Endothelial cell of umbilical vein (primary cell): ENCODE data around the gene SULT1C2. TPM values are rescaled to one million over a fixed set of nuclear protein-coding genes. Genes with fewer than 3 reads are reported as not detected.

Experiments used
- BruUV-seq: library from RNA; stranded (reverse); fragments of 400-500 nt; replicated peaks from 2 replicates; lab custom pipeline; 2021; lab: Mats Ljungman, UMichigan
- CTCF ChIA-PET: fragments of 300-600, 350-600 bp; sonication (Branson Sonifier 250); formaldehyde crosslinking; loops from one replicate; lab custom pipeline; 2021; ENCODE audit warnings: antibody characterized with exemption, inconsistent platforms; lab: Charles Lee
- POLR2A ChIA-PET: fragments of 300-600, 350-600 bp; sonication (Branson Sonifier 250); formaldehyde crosslinking; loops from one replicate; lab custom pipeline; 2021; ENCODE audit warnings: antibody characterized with exemption, inconsistent platforms; lab: Charles Lee
- DNase-seq: peaks from one replicate; pipeline ENCODE4 v3.0.0-alpha.2; 2011; ENCODE audit warnings: low read depth, low spot score
- FAIRE-seq: peaks from 2 replicates; lab custom pipeline; 2011; peaks lifted over from hg19 to GRCh38; lab: Jason Lieb, UNC
- H2AFZ ChIP-seq: 2 replicates; pipeline ENCODE4 v1.6.0; 2012; ENCODE audit warnings: low read depth, low read length, control low read depth, inconsistent platforms
- H3K27ac ChIP-seq: 2 replicates; pipeline ENCODE4 v1.5.1; 2011; ENCODE audit warnings: low read depth, mild to moderate bottlenecking, control low read depth, low read length, moderate library complexity; ENCODE audit not compliant: insufficient read depth
- H3K27me3 ChIP-seq, 2 experiments: 2 replicates each; pipeline versions ENCODE4 v1.6.0 to v1.6.1; 2011; ENCODE audit warnings: low read length in 2 of 2, mixed read lengths in 1 of 2; ENCODE audit not compliant: control insufficient read depth in 2 of 2, insufficient read depth in 2 of 2
- H3K36me3 ChIP-seq, 2 experiments: 2 replicates in 1 of 2; 3 replicates in 1 of 2; pipeline ENCODE4 v1.5.1; 2011; ENCODE audit warnings: low read length in 2 of 2, mild to moderate bottlenecking in 1 of 2, moderate library complexity in 1 of 2; ENCODE audit not compliant: control insufficient read depth in 2 of 2, insufficient read depth in 2 of 2; ENCODE audit errors: extremely low read depth in 1 of 2
- H3K4me1 ChIP-seq: 3 replicates; pipeline ENCODE4 v1.5.1; 2011; ENCODE audit warnings: mild to moderate bottlenecking, low read length; ENCODE audit not compliant: control insufficient read depth, insufficient read depth; ENCODE audit errors: extremely low read depth
- H3K4me2 ChIP-seq: 2 replicates; pipeline ENCODE4 v1.6.1; 2011; ENCODE audit warnings: low read length, control low read depth, mixed read lengths; ENCODE audit not compliant: insufficient read depth
- H3K4me3 ChIP-seq, 3 experiments: fragments of 200-600 bp in 1 of 3; sonication (generic), shearing (Covaris generic) in 1 of 3; replicated peaks in 1 of 3; 2 replicates each; pipeline ENCODE4 v1.5.1; 2011 to 2016; ENCODE audit warnings: control low read depth in 3 of 3, low read length in 3 of 3, mild to moderate bottlenecking in 2 of 3, inconsistent platforms in 1 of 3, low read depth in 1 of 3, moderate library complexity in 1 of 3; ENCODE audit not compliant: insufficient read depth in 1 of 3
- H3K79me2 ChIP-seq: 2 replicates; pipeline ENCODE4 v1.6.0; 2012; ENCODE audit warnings: low read length, inconsistent platforms; ENCODE audit not compliant: control insufficient read depth, insufficient read depth
- H3K9ac ChIP-seq: replicated peaks from 2 replicates; pipeline ENCODE3; 2011; ENCODE audit warnings: low read length, control low read depth; ENCODE audit not compliant: insufficient read depth; ENCODE audit errors: extremely low read depth
- H3K9me1 ChIP-seq: replicated peaks from 3 replicates; pipeline ENCODE4 v1.6.0; 2011; ENCODE audit warnings: mild to moderate bottlenecking, low read length; ENCODE audit not compliant: control insufficient read depth, insufficient read depth; ENCODE audit errors: extremely low read depth
- H3K9me3 ChIP-seq: replicated peaks from 2 replicates; pipeline ENCODE4 v1.5.1; 2012; ENCODE audit warnings: low read length, inconsistent platforms; ENCODE audit not compliant: control insufficient read depth, insufficient read depth
- H4K20me1 ChIP-seq: replicated peaks from 2 replicates; pipeline ENCODE3; 2011; ENCODE audit warnings: mild to moderate bottlenecking, low read length; ENCODE audit not compliant: control insufficient read depth, insufficient read depth; ENCODE audit errors: extremely low read depth
- CTCF ChIP-seq, 2 donors: IDR thresholded peaks; 1 replicate in 1 of 2; 2 replicates in 1 of 2; pipeline ENCODE4 v1.5.1; 2011; ENCODE audit warnings: low read length in 2 of 2, mild to moderate bottlenecking in 2 of 2, moderate library complexity in 2 of 2, control low read depth in 1 of 2, inconsistent platforms in 1 of 2, low read depth in 1 of 2; ENCODE audit not compliant: insufficient read depth in 1 of 2; ENCODE audit errors: extremely low read depth in 1 of 2
- EZH2 ChIP-seq: IDR thresholded peaks from 2 replicates; pipeline ENCODE4 v1.6.1; 2012; ENCODE audit warnings: borderline replicate concordance, low read depth, mild to moderate bottlenecking, moderate library complexity, low read length, inconsistent platforms; ENCODE audit not compliant: severe bottlenecking
- FOS ChIP-seq: IDR thresholded peaks from 2 replicates; pipeline ENCODE4 v1.6.1; 2011; ENCODE audit warnings: mild to moderate bottlenecking, low read length, moderate library complexity, borderline replicate concordance; ENCODE audit not compliant: insufficient read depth
- GATA2 ChIP-seq: IDR thresholded peaks from 2 replicates; pipeline ENCODE4 v1.7.0; 2011; ENCODE audit warnings: low read depth, mild to moderate bottlenecking, moderate library complexity, mixed read lengths, low read length; ENCODE audit not compliant: insufficient read length, insufficient read depth
- JUN ChIP-seq: IDR thresholded peaks from 2 replicates; pipeline ENCODE4 v1.6.1; 2011; ENCODE audit warnings: borderline replicate concordance, low read depth; ENCODE audit not compliant: insufficient read length, insufficient read depth
- MYC ChIP-seq: IDR thresholded peaks from one replicate; pipeline ENCODE4 v1.6.1; 2011; ENCODE audit warnings: mild to moderate bottlenecking, low read depth, low read length
- POLR2A ChIP-seq: IDR thresholded peaks from 2 replicates; pipeline ENCODE4 v1.6.1; 2012; ENCODE audit warnings: low read depth, mild to moderate bottlenecking, control low read depth, low read length
- POLR2AphosphoS5 ChIP-seq: IDR thresholded peaks from 2 replicates; pipeline ENCODE4 v1.6.1; 2012; ENCODE audit warnings: low read depth, mild to moderate bottlenecking, control low read depth, low read length, moderate library complexity; ENCODE audit not compliant: insufficient read depth
- dilution Hi-C: fragments of 300-500 bp; cut with MboI; formaldehyde crosslinking; loops from one replicate; pipeline ENCODE4 v1.15.0; 2019; ENCODE audit warnings: low sequenced_read_pairs; ENCODE audit not compliant: extremely low pct_ligation_motif_present
- intact Hi-C: fragments of 100-400 bp; cut with micrococcal nuclease; formaldehyde crosslinking; loops from one replicate; pipeline ENCODE4 v1.10.0; 2022
- polyA plus RNA-seq, 4 experiments: library from polyadenylated mRNA; depleted of rRNA in 3 of 4; stranded (reverse) in 3 of 4; unstranded in 1 of 4; fragments of >200 nt; gene quantifications; 2 replicates each; pipeline versions ENCODE4 v1.2.1 to v1.2.3, GENCODE V29; 2011 to 2012; ENCODE audit warnings: missing spikeins in 1 of 4
- total RNA-seq: library from RNA; stranded (reverse); gene quantifications from 2 replicates; pipeline ENCODE4 v1.2.3, GENCODE V29; 2021
- TF ChIP-seq, protein P1 (sequence below): IDR thresholded peaks from 2 replicates; pipeline ENCODE4 v1.6.1; 2011; ENCODE audit not compliant: insufficient read depth, insufficient read length

The SULT1C2 gene
- total and polyA plus RNA-seq, 2 donors (not counting 3 experiments of a cell fraction or from before 2014, with no cell fraction given): not detected

DNA sequence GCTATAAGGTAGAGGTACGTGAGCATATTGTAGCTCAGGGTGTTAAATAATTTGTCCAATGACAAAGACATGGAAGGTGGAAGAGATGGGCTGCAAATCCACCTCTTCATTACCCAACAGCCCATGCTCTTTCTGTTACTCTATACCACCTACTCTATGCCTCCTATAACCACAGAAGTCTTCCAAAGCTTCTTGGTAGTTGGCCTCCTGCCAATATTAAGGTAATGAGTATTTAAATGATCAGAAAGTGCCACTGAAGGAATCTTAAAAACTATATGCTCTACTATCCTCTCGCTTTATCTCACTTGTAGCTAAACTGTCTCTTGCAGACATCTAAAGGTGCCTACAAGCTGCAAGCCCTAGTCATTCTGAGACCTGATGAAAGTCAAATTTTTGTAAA is 41.1 kb downstream of the SULT1C2 start:
- dilution Hi-C loops: no loop called here
- no peak for TF ChIP-seq GATA2
- no peak for TF ChIP-seq EZH2
- TF ChIP-seq, protein P1, sequence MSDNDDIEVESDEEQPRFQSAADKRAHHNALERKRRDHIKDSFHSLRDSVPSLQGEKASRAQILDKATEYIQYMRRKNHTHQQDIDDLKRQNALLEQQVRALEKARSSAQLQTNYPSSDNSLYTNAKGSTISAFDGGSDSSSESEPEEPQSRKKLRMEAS: no peak
- no peak for TF ChIP-seq FOS
- no peak for TF ChIP-seq POLR2A
- no peak for TF ChIP-seq JUN
- TF ChIP-seq MYC: no peak
- no peak for TF ChIP-seq POLR2AphosphoS5

DNA sequence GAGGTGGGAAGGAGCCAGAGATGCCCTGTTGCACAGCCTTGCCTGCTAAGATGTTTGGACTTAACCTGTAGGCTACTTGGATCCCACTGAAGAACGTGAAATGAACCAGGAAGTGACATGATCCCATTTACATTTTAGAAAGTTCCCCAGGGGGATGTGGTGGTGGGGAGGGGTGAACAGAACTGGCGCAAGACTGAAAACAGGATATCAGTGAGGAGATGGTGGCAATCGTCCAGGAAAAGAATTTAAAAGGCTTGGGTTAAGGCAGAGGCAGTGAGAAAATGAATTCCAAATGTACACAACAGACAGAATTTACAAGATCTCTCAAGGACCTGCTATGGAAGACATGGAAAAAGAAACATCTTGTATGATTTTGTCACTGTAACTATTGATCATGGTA is 42.3 kb downstream of the SULT1C2 start:
- Histone ChIP-seq H4K20me1 (no peaks in the 10 kb centered on the region), H3K4me3 (no peak overlapping the region), H3K4me2 (no peak overlapping the region), H3K4me1 (no peaks in the 10 kb centered on the region), H3K9me1 (no peaks in the 10 kb centered on the region), H3K27ac (no peak overlapping the region), H3K27me3 (peaks cover 0 to 11% of the 10 kb centered on the region in 2 experiments), H3K9me3 (no peaks in the 10 kb centered on the region), H3K36me3 (no peaks in the 10 kb centered on the region), H3K79me2 (no peaks in the 10 kb centered on the region), H3K9ac (no peak overlapping the region), H2AFZ (no peak overlapping the region)
- peak; percentile 25 for DNase-seq
- CTCF ChIA-PET: no interaction called here
- dilution Hi-C loops: no loop called here
- intact Hi-C loops: no loop called here
- POLR2A ChIA-PET: no interaction called here
- no peak for TF ChIP-seq GATA2
- no peak for TF ChIP-seq POLR2A
- TF ChIP-seq POLR2AphosphoS5: no peak
- no peak for TF ChIP-seq MYC
- TF ChIP-seq, protein P1: no peak
- TF ChIP-seq CTCF (IDR thresholded peaks at IDR 0.05; ENCODE audit: extremely low read depth in 1 of 2, insufficient read depth in 1 of 2, low read depth in 1 of 2, low read length in 2 of 2): no peak
- no peak for TF ChIP-seq EZH2
- no peak for TF ChIP-seq JUN
- BruUV-seq: no TSS peak
- FAIRE-seq: no peak

More for the DNA sequence above, 41.1 kb downstream of the SULT1C2 start:
- Histone ChIP-seq H3K4me1 (no peaks in the 10 kb centered on the region), H3K9ac (no peak overlapping the region), H4K20me1 (no peaks in the 10 kb centered on the region), H3K79me2 (no peaks in the 10 kb centered on the region), H3K4me3 (no peak overlapping the region), H2AFZ (no peak overlapping the region), H3K9me3 (no peaks in the 10 kb centered on the region), H3K4me2 (no peak overlapping the region), H3K36me3 (no peaks in the 10 kb centered on the region), H3K9me1 (no peaks in the 10 kb centered on the region), H3K27me3 (peaks cover 0 to 11% of the 10 kb centered on the region in 2 experiments), H3K27ac (no peak overlapping the region)
- intact Hi-C loops: no loop called here
- POLR2A ChIA-PET: no interaction called here
- CTCF ChIA-PET: no interaction called here
- DNase-seq: no peak
- BruUV-seq: no TSS peak
- no peak for FAIRE-seq
